GM21786 (cell line): ENCODE results near the gene USP17L21.
"Not testable (repeated sequence)": the region's sequence is repeated elsewhere in the genome, so short reads cannot be mapped to it uniquely, and the experiment has no call there.

ENCODE experiments used
- ATAC-seq: cut with Tn5 transposase; IDR thresholded peaks from one replicate; pipeline ENCODE4 v1.9.1; 2021; ENCODE audit not compliant: unreplicated experiment

The USP17L21 gene

GRCh38 chr4:9262572-9262971 lies at the start of gene USP17L21:
USP17L21 (plus strand) TSS chr4:9262872; CDS start chr4:9262872, 0 bp downstream.
- ATAC-seq, result not testable (repeated sequence)

- not testable (repeated sequence) for ATAC-seq
Measured at GRCh38 chr4:9214701-9215100, 48.0 kb upstream of the USP17L21 start.

GRCh38 chr4:9215105-9215504 lies 47.6 kb upstream of the USP17L21 start, which contains the start of gene USP17L11:
USP17L11 (plus strand) TSS chr4:9215405; CDS start chr4:9215405, 0 bp downstream.
- not testable (repeated sequence) for ATAC-seq

- ATAC-seq, result not testable (repeated sequence)
Measured at GRCh38 chr4:9219852-9220251, 42.8 kb upstream of the USP17L21 start, which contains the start of gene USP17L12. USP17L12 (plus strand) TSS chr4:9220152; CDS start chr4:9220152, 0 bp downstream.

- ATAC-seq, result not testable (repeated sequence)
Measured at GRCh38 chr4:9224596-9224995, 38.1 kb upstream of the USP17L21 start, which contains the start of gene USP17L13. USP17L13 (plus strand) TSS chr4:9224896; CDS start chr4:9224896, 0 bp downstream.

GRCh38 chr4:9230249-9230648 lies 32.4 kb upstream of the USP17L21 start:
- not testable (repeated sequence) for ATAC-seq

GRCh38 chr4:9234085-9234484 lies 28.6 kb upstream of the USP17L21 start, which contains the start of gene USP17L15:
USP17L15 (plus strand) TSS chr4:9234385; CDS start chr4:9234385, 0 bp downstream.
- not testable (repeated sequence) for ATAC-seq

GRCh38 chr4:9238461-9238860 lies 24.2 kb upstream of the USP17L21 start:
- not testable (repeated sequence) for ATAC-seq

GRCh38 chr4:9243579-9243978 lies 19.1 kb upstream of the USP17L21 start, which contains the start of gene USP17L17:
USP17L17 (plus strand) TSS chr4:9243879; CDS start chr4:9243879, 0 bp downstream.
- ATAC-seq, result not testable (repeated sequence)

GRCh38 chr4:9247953-9248680 lies 14.6 kb upstream of the USP17L21 start, which contains the start of gene USP17L18:
USP17L18 (plus strand) TSS chr4:9248630; CDS start chr4:9248630, 0 bp downstream.
- ATAC-seq, result not testable (repeated sequence)

GRCh38 chr4:9253078-9253477 lies 9.6 kb upstream of the USP17L21 start, which contains the start of gene USP17L19:
USP17L19 (plus strand) TSS chr4:9253378; CDS start chr4:9253378, 0 bp downstream.
- not testable (repeated sequence) for ATAC-seq

GRCh38 chr4:9257824-9258223 lies 4.8 kb upstream of the USP17L21 start, which contains the start of gene USP17L20:
USP17L20 (plus strand) TSS chr4:9258124; CDS start chr4:9258124, 0 bp downstream.
- ATAC-seq, result not testable (repeated sequence)

- ATAC-seq, result not testable (repeated sequence)
Measured at GRCh38 chr4:9267319-9267718, 4.6 kb downstream of the USP17L21 start, which contains the start of gene USP17L22. USP17L22 (plus strand) TSS chr4:9267619; CDS start chr4:9267619, 0 bp downstream.

GRCh38 chr4:9271719-9272118 lies 9.0 kb downstream of the USP17L21 start:
- not testable (repeated sequence) for ATAC-seq
